ENCODE results near the gene SCG3.

The SCG3 gene

GRCh38 chr15:51757450-51757849 lies 76.1 kb downstream of the SCG3 start:
- TF ChIP-seq REST (IDR thresholded peaks at IDR 0.05; ENCODE audit: insufficient read depth in 1 of 2, low read depth in 2 of 2, low read length in 2 of 2) (no peak), TAF1 (IDR thresholded peaks at IDR 0.05; ENCODE audit: borderline replicate concordance, insufficient read depth, low read length) (no peak), SIN3A (IDR thresholded peaks at IDR 0.05; ENCODE audit: borderline replicate concordance, insufficient read depth, low read length) (no peak), POLR2AphosphoS5 (IDR thresholded peaks at IDR 0.05; ENCODE audit: low read depth, low read length) (no peak), FOXP2 (optimal IDR thresholded peaks at IDR 0.05; ENCODE audit: borderline replicate concordance, extremely low read depth, extremely low read length, insufficient read depth) (no peak)

GRCh38 chr15:51758645-51759044 lies 77.3 kb downstream of the SCG3 start:
- no peak for TF ChIP-seq REST (IDR thresholded peaks at IDR 0.05; ENCODE audit: insufficient read depth in 1 of 2, low read depth in 2 of 2, low read length in 2 of 2)
- no peak for TF ChIP-seq POLR2AphosphoS5 (IDR thresholded peaks at IDR 0.05; ENCODE audit: low read depth, low read length)

- TF ChIP-seq REST (IDR thresholded peaks at IDR 0.05; ENCODE audit: insufficient read depth in 1 of 2, low read depth in 2 of 2, low read length in 2 of 2) (no peak), TAF1 (IDR thresholded peaks at IDR 0.05; ENCODE audit: borderline replicate concordance, insufficient read depth, low read length) (no peak), SIN3A (IDR thresholded peaks at IDR 0.05; ENCODE audit: borderline replicate concordance, insufficient read depth, low read length) (no peak), POLR2AphosphoS5 (IDR thresholded peaks at IDR 0.05; ENCODE audit: low read depth, low read length) (no peak)
Observed at GRCh38 chr15:51759557-51760070, 78.3 kb downstream of the SCG3 start.

DNA sequence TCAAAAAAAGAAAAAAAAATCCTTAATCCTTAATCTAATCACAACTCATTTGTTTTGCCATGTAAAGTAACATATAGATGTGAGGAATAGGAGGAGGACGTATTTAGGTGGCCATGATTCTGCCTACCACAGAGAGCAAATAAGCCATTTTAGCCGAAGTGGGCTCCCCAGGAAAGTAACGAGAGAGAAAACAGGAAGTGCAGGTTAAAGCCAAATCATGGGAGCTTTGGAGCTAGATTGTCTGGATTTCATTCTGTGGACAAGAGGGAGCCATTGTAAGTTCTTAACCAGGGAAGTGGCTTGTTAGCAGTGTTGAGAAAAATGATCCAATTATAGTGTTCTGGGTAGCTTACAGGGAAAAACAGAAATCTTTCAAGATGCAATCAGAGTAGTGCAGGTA lies 79.5 kb downstream of the SCG3 start:
- no peak for TF ChIP-seq SIN3A (IDR thresholded peaks at IDR 0.05; ENCODE audit: borderline replicate concordance, insufficient read depth, low read length)
- no peak for TF ChIP-seq REST (IDR thresholded peaks at IDR 0.05; ENCODE audit: insufficient read depth in 1 of 2, low read depth in 2 of 2, low read length in 2 of 2)
- TF ChIP-seq FOXP2 (optimal IDR thresholded peaks at IDR 0.05; ENCODE audit: borderline replicate concordance, extremely low read depth, extremely low read length, insufficient read depth): no peak
- TF ChIP-seq TAF1 (IDR thresholded peaks at IDR 0.05; ENCODE audit: borderline replicate concordance, insufficient read depth, low read length): no peak
- no peak for TF ChIP-seq POLR2AphosphoS5 (IDR thresholded peaks at IDR 0.05; ENCODE audit: low read depth, low read length)

DNA sequence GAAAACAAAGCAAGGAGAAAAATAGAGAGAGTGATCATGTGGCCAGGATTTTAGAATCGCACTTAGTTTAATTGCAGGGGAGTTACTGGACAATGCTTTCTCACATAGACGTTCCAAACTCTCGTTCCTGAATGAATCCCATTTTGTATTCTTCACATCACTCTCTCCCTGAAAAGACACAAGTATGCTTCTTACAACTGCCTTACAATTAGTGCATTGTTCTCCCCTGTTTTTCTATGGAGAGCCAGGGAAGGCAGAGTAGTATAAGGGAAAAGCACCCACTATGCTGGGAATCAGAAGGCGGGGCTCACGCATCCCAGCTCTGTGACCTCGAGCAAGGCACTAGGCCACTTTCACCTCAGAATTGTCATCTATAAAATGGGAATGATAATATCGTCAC lies 84.4 kb downstream of the SCG3 start:
- TF ChIP-seq REST (IDR thresholded peaks at IDR 0.05; ENCODE audit: insufficient read depth in 1 of 2, low read depth in 2 of 2, low read length in 2 of 2): no peak
- TF ChIP-seq SIN3A (IDR thresholded peaks at IDR 0.05; ENCODE audit: borderline replicate concordance, insufficient read depth, low read length): no peak
- TF ChIP-seq FOXP2 (optimal IDR thresholded peaks at IDR 0.05; ENCODE audit: borderline replicate concordance, extremely low read depth, extremely low read length, insufficient read depth): no peak
- no peak for TF ChIP-seq TAF1 (IDR thresholded peaks at IDR 0.05; ENCODE audit: borderline replicate concordance, insufficient read depth, low read length)
- TF ChIP-seq POLR2AphosphoS5 (IDR thresholded peaks at IDR 0.05; ENCODE audit: low read depth, low read length): no peak
